Fibroblast of lung (primary cell): ENCODE results near the gene PFDN5. TPM values are rescaled to one million over a fixed set of nuclear protein-coding genes. Genes with fewer than 3 reads are reported as not detected.

Experiments
- DNase-seq, 2 donors: peaks; one replicate each; pipeline versions ENCODE4 v3.0.0 to v3.0.0-alpha.2; 2010; ENCODE audit warnings: low read depth in 2 of 2
- H2AFZ ChIP-seq: 2 replicates; pipeline ENCODE4 v1.5.1; 2012; ENCODE audit warnings: low read length, control low read depth, inconsistent platforms
- H3K27ac ChIP-seq: 2 replicates; pipeline ENCODE4 v1.5.1; 2011; ENCODE audit warnings: low read length, control low read depth; ENCODE audit not compliant: insufficient read depth
- H3K27me3 ChIP-seq: 2 replicates; pipeline ENCODE4 v1.5.1; 2011; ENCODE audit warnings: mild to moderate bottlenecking, low read length; ENCODE audit not compliant: control insufficient read depth, insufficient read depth
- H3K36me3 ChIP-seq: 2 replicates; pipeline ENCODE4 v1.5.1; 2011; ENCODE audit warnings: low read length; ENCODE audit not compliant: control insufficient read depth, insufficient read depth
- H3K4me1 ChIP-seq: 2 replicates; pipeline ENCODE4 v1.5.1; 2011; ENCODE audit warnings: low read length; ENCODE audit not compliant: control insufficient read depth, insufficient read depth; ENCODE audit errors: extremely low read depth
- H3K4me2 ChIP-seq: 2 replicates; pipeline ENCODE4 v1.5.1; 2011; ENCODE audit warnings: low read length, control low read depth; ENCODE audit not compliant: insufficient read depth; ENCODE audit errors: extremely low read depth
- H3K4me3 ChIP-seq, 4 experiments: fragments of 200-600 bp in 1 of 4; sonication (generic) in 1 of 4; replicated peaks in 1 of 4; 2 replicates each; pipeline ENCODE4 v1.5.1; 2011 to 2016; ENCODE audit warnings: low read length in 4 of 4, low read depth in 3 of 4, mild to moderate bottlenecking in 3 of 4, control low read depth in 2 of 4, inconsistent platforms in 1 of 4, mixed read lengths in 1 of 4; ENCODE audit not compliant: insufficient read depth in 1 of 4; ENCODE audit errors: control extremely low read depth in 1 of 4
- H3K79me2 ChIP-seq: 2 replicates; pipeline ENCODE4 v1.5.1; 2012; ENCODE audit warnings: mild to moderate bottlenecking, low read length, inconsistent platforms; ENCODE audit not compliant: control insufficient read depth, insufficient read depth
- H3K9ac ChIP-seq: 2 replicates; pipeline ENCODE4 v1.5.1; 2011; ENCODE audit warnings: mild to moderate bottlenecking, low read length, control low read depth; ENCODE audit not compliant: insufficient read depth
- H3K9me3 ChIP-seq: 2 replicates; pipeline ENCODE4 v1.5.1; 2012; ENCODE audit warnings: low read depth, low read length; ENCODE audit not compliant: control insufficient read depth, insufficient read depth
- H4K20me1 ChIP-seq: 2 replicates; pipeline ENCODE4 v1.5.1; 2011; ENCODE audit warnings: low read length; ENCODE audit not compliant: control insufficient read depth, insufficient read depth; ENCODE audit errors: extremely low read depth
- CTCF ChIP-seq, 2 donors: IDR thresholded peaks in 1 of 2; conservative IDR thresholded peaks in 1 of 2; 1 replicate in 1 of 2; 2 replicates in 1 of 2; pipeline ENCODE4 v1.5.1; 2011 to 2012; ENCODE audit warnings: low read length in 2 of 2, control low read depth in 1 of 2, inconsistent platforms in 1 of 2, low read depth in 1 of 2, mild to moderate bottlenecking in 1 of 2
- EZH2 ChIP-seq: IDR thresholded peaks from 2 replicates; pipeline ENCODE4 v1.5.1; 2012; ENCODE audit warnings: low read length, control low read depth, mild to moderate bottlenecking; ENCODE audit errors: missing control alignments
- polyA plus RNA-seq, 2 donors: library from polyadenylated mRNA; depleted of rRNA in 1 of 2; stranded (reverse) in 1 of 2; unstranded in 1 of 2; fragments of >200 nt; gene quantifications; 2 replicates each; pipeline ENCODE4 v1.2.1, GENCODE V29; 2011 to 2012; ENCODE audit warnings: missing spikeins in 1 of 2
- total RNA-seq: library from RNA; depleted of rRNA; stranded (reverse); fragments of >200 nt; gene quantifications from 2 replicates; pipeline ENCODE4 v1.2.1, GENCODE V29; 2014

Gene PFDN5
- total and polyA plus RNA-seq, 2 donors (not counting 1 experiment from before 2014, with no cell fraction given) = 735 to 1,007 TPM

- Histone ChIP-seq H3K4me1 (no peaks in the 10 kb centered on the region), H3K27me3 (peaks cover 66% of the 10 kb centered on the region), H3K9me3 (no peaks in the 10 kb centered on the region), H3K79me2 (no peaks in the 10 kb centered on the region), H3K4me2 (no peak overlapping the region), H3K27ac (no peak overlapping the region), H3K9ac (no peak overlapping the region), H2AFZ (no peak overlapping the region), H3K36me3 (no peaks in the 10 kb centered on the region), H3K4me3 (no peak overlapping the region), H4K20me1 (no peaks in the 10 kb centered on the region)
- TF ChIP-seq CTCF (conservative IDR thresholded peaks at IDR 0.05 in 1 of 2, IDR thresholded peaks at IDR 0.05 in 1 of 2; ENCODE audit: low read depth in 1 of 2, low read length in 2 of 2) (no peak), EZH2 (no peak)
- DNase-seq = no peak
These were observed 39.5 kb downstream of the PFDN5 start for GRCh38 chr12:53334822-53335221.

GRCh38 chr12:53336181-53336681 is 40.9 kb downstream of the PFDN5 start, which contains the start of gene SP7:
TSS of gene SP7 (minus strand) at chr12:53336354. CDS start at chr12:53335646, 708 bp downstream.
- Histone ChIP-seq H3K4me1 (no peaks in the 10 kb centered on the region), H3K9me3 (no peaks in the 10 kb centered on the region), H4K20me1 (no peaks in the 10 kb centered on the region), H3K27me3 (peaks cover 63% of the 10 kb centered on the region), H2AFZ (no peak within 1 kb of the TSS), H3K27ac (no peak within 1 kb of the TSS), H3K79me2 (no peaks in the 10 kb centered on the region), H3K4me3 (no peak within 1 kb of the TSS), H3K4me2 (no peak within 1 kb of the TSS), H3K9ac (no peak within 1 kb of the TSS), H3K36me3 (no peaks in the 10 kb centered on the region)
- no peak for DNase-seq
- no peak for TF ChIP-seq EZH2
- no peak for TF ChIP-seq CTCF (conservative IDR thresholded peaks at IDR 0.05 in 1 of 2, IDR thresholded peaks at IDR 0.05 in 1 of 2; ENCODE audit: low read depth in 1 of 2, low read length in 2 of 2)

- Histone ChIP-seq H3K9me3 (no peaks in the 10 kb centered on the region), H3K79me2 (no peaks in the 10 kb centered on the region), H3K27me3 (peaks cover 54% of the 10 kb centered on the region), H3K9ac (no peak overlapping the region), H4K20me1 (no peaks in the 10 kb centered on the region), H3K36me3 (no peaks in the 10 kb centered on the region), H3K4me3 (no peak overlapping the region), H3K4me1 (no peaks in the 10 kb centered on the region), H2AFZ (no peak overlapping the region), H3K27ac (no peak overlapping the region), H3K4me2 (no peak overlapping the region)
- TF ChIP-seq CTCF (conservative IDR thresholded peaks at IDR 0.05 in 1 of 2, IDR thresholded peaks at IDR 0.05 in 1 of 2; ENCODE audit: low read depth in 1 of 2, low read length in 2 of 2) = no peak
- TF ChIP-seq EZH2 = no peak
- no peak for DNase-seq
These were observed 42.7 kb downstream of the PFDN5 start for GRCh38 chr12:53338017-53338416.
